GM12878 (cell line): Measurements from ENCODE around the gene SLCO3A1. TPM values are rescaled to one million over a fixed set of nuclear protein-coding genes. Genes with fewer than 3 reads are reported as not detected.

Source experiments
- ATAC-seq: fragments of 200-7000 bp; cut with Tn5 transposase; 3 replicates; pipeline ENCODE4 v1.9.1; 2020; ENCODE audit warnings: mild to moderate bottlenecking, moderate library complexity
- BruUV-seq: library from RNA; stranded (reverse); fragments of 400-500 nt; replicated peaks from 2 replicates; lab custom pipeline; 2021; lab: Mats Ljungman, UMichigan
- CTCF ChIA-PET: fragments of 300-600 bp; sonication (Branson Sonifier 250); formaldehyde crosslinking; extraction: SDS; loops from one replicate; lab custom pipeline; 2021; ENCODE audit warnings: inconsistent platforms; lab: Yijun Ruan, JAX
- POLR2A ChIA-PET: fragments of 350-600 bp; formaldehyde crosslinking; extraction: SDS; loops from one replicate; lab custom pipeline; 2021; ENCODE audit warnings: inconsistent platforms; lab: Charles Lee
- RAD21 ChIA-PET: fragments of 300-600 bp; sonication (Branson Sonifier 250); formaldehyde crosslinking; loops from one replicate; lab custom pipeline; 2023; ENCODE audit warnings: antibody characterized with exemption; ENCODE audit not compliant: unreplicated experiment; lab: Charles Lee
- SMC1A ChIA-PET: fragments of 300-600 bp; sonication (Branson Sonifier 250); formaldehyde crosslinking; loops from one replicate; lab custom pipeline; 2023; ENCODE audit not compliant: unreplicated experiment, uncharacterized antibody; lab: Charles Lee
- DNase-seq: peaks from one replicate; pipeline ENCODE4 v3.0.0-alpha.2; 2011; ENCODE audit warnings: low read depth, low spot score
- FAIRE-seq: peaks from 3 replicates; lab custom pipeline; 2011; peaks lifted over from hg19 to GRCh38; lab: Jason Lieb, UNC
- H2AFZ ChIP-seq: 2 replicates; pipeline ENCODE4 v1.6.0; 2011; ENCODE audit warnings: low read depth, low read length, control low read depth; ENCODE audit not compliant: control insufficient read depth
- H3K27ac ChIP-seq: 2 replicates; pipeline ENCODE4 v1.5.1; 2011; ENCODE audit warnings: control low read depth; ENCODE audit not compliant: control insufficient read depth, insufficient read depth
- H3K27me3 ChIP-seq, 2 experiments: replicated peaks in 1 of 2; 2 replicates each; pipeline versions ENCODE4 v1.6.0 to v1.6.1; 2011; ENCODE audit warnings: low read length in 1 of 2; ENCODE audit not compliant: control insufficient read depth in 2 of 2, insufficient read depth in 2 of 2
- H3K36me3 ChIP-seq, 2 experiments: 2 replicates each; pipeline ENCODE4 v1.5.1; 2011; ENCODE audit warnings: low read length in 1 of 2; ENCODE audit not compliant: control insufficient read depth in 2 of 2, insufficient read depth in 2 of 2
- H3K4me1 ChIP-seq: 2 replicates; pipeline ENCODE4 v1.6.1; 2011; ENCODE audit warnings: mild to moderate bottlenecking, low read length, moderate library complexity, mixed read lengths; ENCODE audit not compliant: control insufficient read depth, insufficient read depth
- H3K4me2 ChIP-seq: 2 replicates; pipeline ENCODE4 v1.6.0; 2011; ENCODE audit warnings: control low read depth; ENCODE audit not compliant: control insufficient read depth, insufficient read depth
- H3K4me3 ChIP-seq: fragments of 200-600 bp; sonication (generic); 2 replicates; pipeline ENCODE4 v1.5.1; 2016
- H3K79me2 ChIP-seq: 2 replicates; pipeline ENCODE4 v1.6.0; 2011; ENCODE audit warnings: low read length; ENCODE audit not compliant: control insufficient read depth, insufficient read depth
- H3K9ac ChIP-seq: 2 replicates; pipeline ENCODE4 v1.8.0; 2011; ENCODE audit warnings: low read length, control low read depth, mixed read lengths; ENCODE audit not compliant: control insufficient read depth, insufficient read depth
- H3K9me3 ChIP-seq: replicated peaks from 3 replicates; pipeline ENCODE4 v1.5.1; 2011; ENCODE audit warnings: mild to moderate bottlenecking, low read length; ENCODE audit not compliant: control insufficient read depth, insufficient read depth
- H4K20me1 ChIP-seq: 2 replicates; pipeline ENCODE4 v1.6.0; 2011; ENCODE audit not compliant: control insufficient read depth, insufficient read depth
- CBX5 ChIP-seq: sonication (generic); IDR thresholded peaks from 2 replicates; pipeline ENCODE4 v1.6.1; 2016; ENCODE audit warnings: low read depth, moderate library complexity, mild to moderate bottlenecking, inconsistent platforms
- CHD2 ChIP-seq: IDR thresholded peaks from 2 replicates; pipeline ENCODE4 v1.6.1; 2011; ENCODE audit warnings: low read depth, low read length, improper control_type of control experiment, borderline replicate concordance
- ESRRA ChIP-seq: IDR thresholded peaks from 2 replicates; pipeline ENCODE4 v1.6.1; 2012; ENCODE audit warnings: mild to moderate bottlenecking, low read length, improper control_type of control experiment
- NFXL1 ChIP-seq: fragments of 450-650 bp; IDR thresholded peaks from 2 replicates; pipeline ENCODE4 v1.6.1; 2017; ENCODE audit warnings: antibody characterized with exemption, mild to moderate bottlenecking, borderline replicate concordance
- NRF1 ChIP-seq: conservative IDR thresholded peaks from 2 replicates; pipeline ENCODE4 v1.6.1; 2011; ENCODE audit warnings: mild to moderate bottlenecking, low read depth, low read length, improper control_type of control experiment
- PAX5 ChIP-seq: IDR thresholded peaks from 2 replicates; pipeline ENCODE4 v1.6.1; 2011; ENCODE audit warnings: low read depth, low read length, borderline replicate concordance
- SMAD5 ChIP-seq: IDR thresholded peaks from 2 replicates; pipeline ENCODE4 v1.6.1; 2016; ENCODE audit warnings: antibody characterized with exemption, low read depth
- STAT1 ChIP-seq: fragments of 450-650 bp; conservative IDR thresholded peaks from 2 replicates; pipeline ENCODE4 v1.6.1; 2014; ENCODE audit warnings: antibody characterized with exemption, mild to moderate bottlenecking
- STAT3 ChIP-seq: IDR thresholded peaks from 2 replicates; pipeline ENCODE4 v1.6.1; 2011; ENCODE audit warnings: low read depth, low read length, improper control_type of control experiment
- TCF3 ChIP-seq: IDR thresholded peaks from 2 replicates; pipeline ENCODE4 v1.6.1; 2012; ENCODE audit warnings: low read depth, mild to moderate bottlenecking, low read length, borderline replicate concordance; ENCODE audit not compliant: insufficient read depth
- ZNF274 ChIP-seq: IDR thresholded peaks from one replicate; pipeline ENCODE4 v1.8.0; 2011; ENCODE audit not compliant: insufficient read length, insufficient read depth
- ZNF384 ChIP-seq: IDR thresholded peaks from 2 replicates; pipeline ENCODE4 v1.6.1; 2012; ENCODE audit warnings: low read depth, mild to moderate bottlenecking, low read length, improper control_type of control experiment, borderline replicate concordance
- WGBS: methylation state at CpG from one replicate; pipeline ENCODE4 v1.1.6; 2016; ENCODE audit warnings: low lambda C conversion rate; ENCODE audit not compliant: insufficient replicate concordance, insufficient coverage; ENCODE audit errors: missing lambda C conversion rate; 5-methylcytosine and 5-hydroxymethylcytosine counted together
- in situ Hi-C: fragments of 300-500 bp; cut with MboI; formaldehyde crosslinking; loops from 9 replicates; pipeline ENCODE4 v1.14.3; 2018; ENCODE audit warnings: mixed read lengths
- intact Hi-C: fragments of 100-400 bp; cut with micrococcal nuclease; formaldehyde crosslinking; loops from one replicate; pipeline ENCODE4 v1.14.2; 2022; ENCODE audit not compliant: unreplicated experiment
- polyA plus RNA-seq, 11 experiments: library from polyadenylated mRNA; depleted of rRNA in 4 of 11; unstranded in 6 of 11; stranded (reverse) in 5 of 11; fragments of >200 nt; fragmentation: Nextera tagmentation in 4 of 11; fragmentation: Illumina TruSeq in 1 of 11; extraction: Ambion mirVana in 4 of 11; extraction: Trizol in 1 of 11; gene quantifications; 1 replicate in 1 of 11; 2 replicates in 10 of 11; pipeline versions ENCODE4 v1.2.1 to v1.2.3, GENCODE V29; 2011 to 2016; ENCODE audit warnings: inconsistent platforms in 2 of 11, missing spikeins in 2 of 11, low read depth in 1 of 11
- total RNA-seq, 4 experiments: library from RNA; depleted of rRNA in 3 of 4; stranded (reverse); fragments of >200 nt in 3 of 4; fragmentation: Illumina TruSeq in 1 of 4; extraction: Trizol in 1 of 4; gene quantifications; 2 replicates each; pipeline versions ENCODE4 v1.2.1 to v1.2.3, GENCODE V29; 2013 to 2021
- TF ChIP-seq, protein P1 (sequence below): IDR thresholded peaks from 2 replicates; pipeline ENCODE4 v1.6.1; 2012; ENCODE audit warnings: low read depth, low read length, improper control_type of control experiment
- TF ChIP-seq, protein P2 (sequence below): IDR thresholded peaks from 2 replicates; pipeline ENCODE4 v1.6.1; 2012; ENCODE audit warnings: low read depth, low read length, improper control_type of control experiment
- TF ChIP-seq, protein P3 (sequence below): IDR thresholded peaks from 2 replicates; pipeline ENCODE4 v1.6.1; 2011; ENCODE audit warnings: borderline replicate concordance, low read depth, mild to moderate bottlenecking, moderate library complexity, mixed read lengths, low read length; ENCODE audit not compliant: insufficient read depth; ENCODE audit errors: extremely low read length
- TF ChIP-seq, protein P4 (sequence below): fragments of 150-350 bp; IDR thresholded peaks from 2 replicates; pipeline ENCODE4 v1.6.1; 2014; ENCODE audit warnings: mild to moderate bottlenecking, low read depth, low read length

SLCO3A1 gene
- total and polyA plus RNA-seq, 10 of the 15 experiments (the other 5 are each of a cell fraction or from before 2014, with no cell fraction given): 0.05 to 5.9 (median 0.31) TPM

DNA sequence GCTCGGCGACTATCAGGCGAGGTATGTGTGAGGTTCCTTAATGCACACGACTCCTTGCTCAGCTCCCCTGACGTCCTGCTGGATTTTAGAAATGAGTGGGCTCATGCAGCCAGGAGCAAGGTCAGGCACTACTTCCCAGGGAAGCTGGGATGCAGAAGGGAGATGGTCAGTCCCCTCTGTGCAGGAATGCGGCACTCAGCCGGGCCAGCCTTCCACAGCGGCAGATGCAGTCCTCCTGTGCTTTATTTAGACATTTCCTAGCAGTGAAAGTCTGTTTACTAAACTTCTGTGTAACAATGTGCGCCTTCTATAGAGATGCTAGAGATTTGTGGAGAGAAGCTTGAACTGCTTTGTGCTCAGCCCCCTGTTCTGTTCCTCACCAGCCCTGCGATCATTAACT is 252.1 kb downstream of the SLCO3A1 start:
- BruUV-seq: no TSS peak
- Histone ChIP-seq H2AFZ (no peak overlapping the region), H3K4me3 (no peak overlapping the region), H3K4me1 (peaks cover 17% of the 10 kb centered on the region), H3K4me2 (no peak overlapping the region), H3K27me3 (no peaks in the 10 kb centered on the region; a peak in 1 of 4 replicates), H3K36me3 (no peaks in the 10 kb centered on the region), H4K20me1 (no peaks in the 10 kb centered on the region), H3K79me2 (no peaks in the 10 kb centered on the region), H3K9me3 (no peaks in the 10 kb centered on the region), H3K27ac (no peak overlapping the region), H3K9ac (no peak overlapping the region)
- ChIA-PET SMC1A (interaction anchor here (0.9 to 1.0 kb wide), 2 partner anchors 8 to 13 kb away, joined by 3 read pairs; no protein-coding TSS in a partner anchor), RAD21 (no interaction called here), POLR2A (no interaction called here), CTCF (interaction anchor here (0.6 kb wide), 1 partner anchor 1079 kb away, joined by 3 read pairs; no protein-coding TSS in a partner anchor)
- ATAC-seq: no peak
- TF ChIP-seq NRF1: no peak
- TF ChIP-seq ZNF274: no peak
- TF ChIP-seq, protein P1, sequence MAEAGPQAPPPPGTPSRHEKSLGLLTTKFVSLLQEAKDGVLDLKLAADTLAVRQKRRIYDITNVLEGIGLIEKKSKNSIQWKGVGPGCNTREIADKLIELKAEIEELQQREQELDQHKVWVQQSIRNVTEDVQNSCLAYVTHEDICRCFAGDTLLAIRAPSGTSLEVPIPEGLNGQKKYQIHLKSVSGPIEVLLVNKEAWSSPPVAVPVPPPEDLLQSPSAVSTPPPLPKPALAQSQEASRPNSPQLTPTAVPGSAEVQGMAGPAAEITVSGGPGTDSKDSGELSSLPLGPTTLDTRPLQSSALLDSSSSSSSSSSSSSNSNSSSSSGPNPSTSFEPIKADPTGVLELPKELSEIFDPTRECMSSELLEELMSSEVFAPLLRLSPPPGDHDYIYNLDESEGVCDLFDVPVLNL: no peak
- TF ChIP-seq ESRRA: no peak
- TF ChIP-seq NFXL1: no peak
- no peak for TF ChIP-seq TCF3
- no peak for TF ChIP-seq ZNF384
- TF ChIP-seq PAX5: no peak
- TF ChIP-seq, protein P2, sequence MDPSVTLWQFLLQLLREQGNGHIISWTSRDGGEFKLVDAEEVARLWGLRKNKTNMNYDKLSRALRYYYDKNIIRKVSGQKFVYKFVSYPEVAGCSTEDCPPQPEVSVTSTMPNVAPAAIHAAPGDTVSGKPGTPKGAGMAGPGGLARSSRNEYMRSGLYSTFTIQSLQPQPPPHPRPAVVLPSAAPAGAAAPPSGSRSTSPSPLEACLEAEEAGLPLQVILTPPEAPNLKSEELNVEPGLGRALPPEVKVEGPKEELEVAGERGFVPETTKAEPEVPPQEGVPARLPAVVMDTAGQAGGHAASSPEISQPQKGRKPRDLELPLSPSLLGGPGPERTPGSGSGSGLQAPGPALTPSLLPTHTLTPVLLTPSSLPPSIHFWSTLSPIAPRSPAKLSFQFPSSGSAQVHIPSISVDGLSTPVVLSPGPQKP: no peak
- TF ChIP-seq, protein P3, sequence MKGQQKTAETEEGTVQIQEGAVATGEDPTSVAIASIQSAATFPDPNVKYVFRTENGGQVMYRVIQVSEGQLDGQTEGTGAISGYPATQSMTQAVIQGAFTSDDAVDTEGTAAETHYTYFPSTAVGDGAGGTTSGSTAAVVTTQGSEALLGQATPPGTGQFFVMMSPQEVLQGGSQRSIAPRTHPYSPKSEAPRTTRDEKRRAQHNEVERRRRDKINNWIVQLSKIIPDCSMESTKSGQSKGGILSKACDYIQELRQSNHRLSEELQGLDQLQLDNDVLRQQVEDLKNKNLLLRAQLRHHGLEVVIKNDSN: no peak
- no peak for TF ChIP-seq SMAD5
- TF ChIP-seq STAT3: no peak
- TF ChIP-seq, protein P4, sequence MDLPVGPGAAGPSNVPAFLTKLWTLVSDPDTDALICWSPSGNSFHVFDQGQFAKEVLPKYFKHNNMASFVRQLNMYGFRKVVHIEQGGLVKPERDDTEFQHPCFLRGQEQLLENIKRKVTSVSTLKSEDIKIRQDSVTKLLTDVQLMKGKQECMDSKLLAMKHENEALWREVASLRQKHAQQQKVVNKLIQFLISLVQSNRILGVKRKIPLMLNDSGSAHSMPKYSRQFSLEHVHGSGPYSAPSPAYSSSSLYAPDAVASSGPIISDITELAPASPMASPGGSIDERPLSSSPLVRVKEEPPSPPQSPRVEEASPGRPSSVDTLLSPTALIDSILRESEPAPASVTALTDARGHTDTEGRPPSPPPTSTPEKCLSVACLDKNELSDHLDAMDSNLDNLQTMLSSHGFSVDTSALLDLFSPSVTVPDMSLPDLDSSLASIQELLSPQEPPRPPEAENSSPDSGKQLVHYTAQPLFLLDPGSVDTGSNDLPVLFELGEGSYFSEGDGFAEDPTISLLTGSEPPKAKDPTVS: no peak
- TF ChIP-seq STAT1: no peak
- TF ChIP-seq CHD2: no peak
- TF ChIP-seq CBX5: no peak
- DNase-seq: no peak
- in situ Hi-C loops (no loop called here), intact Hi-C loops (no loop called here)
- WGBS: 46% methylated on average over 10 of the region's 10 CpGs
- no peak for FAIRE-seq
